Effector CD8-positive, alpha-beta T cell (primary cell): ENCODE results near the gene CLEC1A.
A peak's percentile ranks its signal among the peaks of the same experiment; 100 is the strongest.

Experiments used
- DNase-seq: peaks from one replicate; lab custom pipeline; 2025; lab: John Stamatoyannopoulos, UW
- total RNA-seq, 4 experiments: gene quantifications; one replicate each; lab custom pipeline; 2026; lab: John Stamatoyannopoulos, UW

CLEC1A gene, protein sequence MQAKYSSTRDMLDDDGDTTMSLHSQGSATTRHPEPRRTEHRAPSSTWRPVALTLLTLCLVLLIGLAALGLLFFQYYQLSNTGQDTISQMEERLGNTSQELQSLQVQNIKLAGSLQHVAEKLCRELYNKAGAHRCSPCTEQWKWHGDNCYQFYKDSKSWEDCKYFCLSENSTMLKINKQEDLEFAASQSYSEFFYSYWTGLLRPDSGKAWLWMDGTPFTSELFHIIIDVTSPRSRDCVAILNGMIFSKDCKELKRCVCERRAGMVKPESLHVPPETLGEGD
- total RNA-seq, result 0 reads per million in 4 experiments

DNA sequence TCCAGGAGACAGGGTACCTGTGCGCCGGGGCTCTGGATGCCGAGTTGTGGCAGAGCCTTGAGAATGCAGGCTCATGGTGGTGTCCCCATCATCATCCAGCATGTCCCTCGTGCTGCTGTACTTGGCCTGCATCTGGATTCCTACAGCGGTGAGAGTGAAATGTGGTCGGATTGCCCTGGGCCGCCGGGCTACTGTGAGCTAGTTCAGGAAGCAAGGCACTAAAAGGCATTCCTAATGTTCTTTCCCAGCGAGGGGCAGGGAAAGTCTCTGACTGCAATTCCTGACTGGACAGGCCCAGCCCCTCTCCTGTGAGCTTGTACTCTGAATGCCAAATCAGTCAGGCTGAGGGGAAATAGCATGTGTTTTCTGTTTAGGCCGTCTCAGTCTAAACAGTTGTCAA is at the start of gene CLEC1A:
CLEC1A (minus strand) TSS at position 195 of the 400 bp plus-strand sequence; CDS start at position 132, 63 bp downstream.
- no peak for DNase-seq

DNA sequence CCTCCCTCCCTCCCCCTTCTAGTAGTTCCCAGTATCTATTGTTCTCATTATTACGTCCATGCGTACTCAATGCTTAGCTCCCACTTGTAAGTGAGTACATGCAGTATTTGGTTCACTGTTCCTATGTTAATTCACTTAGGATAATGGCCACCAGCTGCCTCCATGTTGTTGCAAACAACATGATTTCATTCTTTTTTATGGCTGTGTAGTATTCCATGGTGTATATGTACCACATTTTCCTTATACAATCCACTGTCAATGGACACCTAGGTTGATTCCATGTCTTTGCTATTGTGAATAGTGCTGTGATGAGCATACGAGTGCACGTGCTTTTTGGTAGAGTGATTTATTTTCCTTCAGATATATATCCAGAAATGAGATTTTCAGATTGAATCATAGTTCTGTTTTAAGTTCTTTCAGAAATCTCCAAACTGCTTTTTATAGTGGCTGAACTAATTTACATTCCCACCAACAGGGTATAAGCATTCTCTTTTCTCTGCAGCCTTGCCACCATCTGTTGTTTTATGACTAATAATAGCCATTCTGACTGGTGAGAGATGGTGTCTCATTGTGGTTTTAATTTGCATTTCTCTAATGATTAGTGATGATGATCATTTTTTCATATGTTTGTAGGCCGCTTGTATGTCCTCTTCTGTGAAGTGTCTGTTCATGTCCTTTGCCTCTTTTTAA is 49.1 kb upstream of the CLEC1A start:
- DNase-seq, result no peak

DNA sequence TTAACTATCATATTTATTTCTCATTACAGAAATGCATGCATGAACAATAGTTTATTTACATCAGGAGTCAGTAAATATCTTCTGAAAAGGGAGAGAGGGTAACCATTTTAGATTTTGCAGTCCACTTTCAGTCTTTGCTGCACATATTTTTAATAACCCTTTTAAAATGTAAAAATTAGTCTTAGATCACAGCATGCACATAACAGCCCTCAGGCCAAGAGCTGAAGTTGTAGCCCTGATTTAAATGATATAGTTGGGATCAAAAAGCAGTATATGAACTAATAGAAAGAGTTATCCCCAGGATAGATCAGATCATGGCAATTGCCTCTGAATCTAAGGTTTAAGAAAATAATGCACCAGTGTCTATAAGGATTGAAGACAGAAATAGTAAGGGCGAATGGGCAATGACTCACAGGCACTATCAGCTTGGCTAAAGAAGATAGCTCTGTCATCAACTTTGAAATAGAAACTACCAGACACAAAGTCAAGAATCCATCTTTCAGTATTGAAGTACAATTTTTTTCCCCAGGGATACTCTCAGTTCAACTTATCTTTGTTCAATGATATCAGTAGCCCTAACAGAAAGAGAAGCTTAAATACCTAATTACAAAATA is 44.3 kb upstream of the CLEC1A start:
- no peak for DNase-seq

DNA sequence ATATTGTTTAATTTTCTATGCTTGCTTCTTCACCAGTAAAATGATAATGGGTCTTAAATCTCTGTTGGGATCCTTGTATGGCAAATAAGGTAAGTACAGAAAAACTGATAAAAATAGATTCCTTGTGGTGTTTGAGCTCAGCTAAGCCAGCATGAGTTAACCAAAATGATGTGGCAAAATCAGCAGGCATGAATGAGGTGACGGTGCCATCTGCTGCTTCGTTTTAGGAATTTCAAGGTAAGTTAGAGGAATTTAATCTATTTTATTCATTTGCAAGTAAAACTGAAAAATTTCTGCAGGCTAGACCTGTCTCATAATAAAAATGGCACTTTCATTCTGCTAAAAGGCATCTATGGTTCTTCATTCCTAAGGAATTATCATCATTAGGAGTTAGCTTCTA is 41.2 kb upstream of the CLEC1A start:
- peak; percentile 20 for DNase-seq

DNA sequence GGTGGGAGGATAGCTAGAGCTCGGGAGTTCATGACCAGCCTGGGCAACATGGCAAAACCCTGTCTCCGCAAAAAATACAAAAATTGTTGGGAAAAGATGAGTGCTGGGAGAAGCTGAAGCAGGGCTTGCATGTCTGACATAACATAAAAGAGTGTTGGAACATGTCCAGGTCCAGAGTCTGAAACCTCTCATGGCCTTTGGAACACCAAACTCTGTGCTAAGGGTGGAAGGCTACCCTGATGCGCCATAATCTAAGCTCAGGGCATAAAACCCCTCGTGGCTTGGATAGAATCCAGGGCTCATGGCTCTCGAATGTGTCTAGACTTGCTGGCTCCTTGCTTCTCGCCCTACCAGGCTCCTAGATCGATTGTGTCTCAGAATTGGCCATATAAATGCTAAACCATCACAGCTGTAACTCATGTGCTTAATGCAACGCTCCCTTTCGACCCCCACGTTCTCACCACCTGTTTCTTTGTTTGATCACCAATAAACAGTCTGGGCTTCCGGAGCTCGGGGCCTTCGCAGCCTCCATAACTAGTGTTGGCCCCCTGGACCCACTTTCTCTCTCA is 37.9 kb upstream of the CLEC1A start:
- DNase-seq, result no peak

- no peak for DNase-seq
These were observed 36.3 kb upstream of the CLEC1A start for GRCh38 chr12:10135126-10135525.

- DNase-seq, result no peak
These were observed 34.1 kb upstream of the CLEC1A start for GRCh38 chr12:10132850-10133370.

DNA sequence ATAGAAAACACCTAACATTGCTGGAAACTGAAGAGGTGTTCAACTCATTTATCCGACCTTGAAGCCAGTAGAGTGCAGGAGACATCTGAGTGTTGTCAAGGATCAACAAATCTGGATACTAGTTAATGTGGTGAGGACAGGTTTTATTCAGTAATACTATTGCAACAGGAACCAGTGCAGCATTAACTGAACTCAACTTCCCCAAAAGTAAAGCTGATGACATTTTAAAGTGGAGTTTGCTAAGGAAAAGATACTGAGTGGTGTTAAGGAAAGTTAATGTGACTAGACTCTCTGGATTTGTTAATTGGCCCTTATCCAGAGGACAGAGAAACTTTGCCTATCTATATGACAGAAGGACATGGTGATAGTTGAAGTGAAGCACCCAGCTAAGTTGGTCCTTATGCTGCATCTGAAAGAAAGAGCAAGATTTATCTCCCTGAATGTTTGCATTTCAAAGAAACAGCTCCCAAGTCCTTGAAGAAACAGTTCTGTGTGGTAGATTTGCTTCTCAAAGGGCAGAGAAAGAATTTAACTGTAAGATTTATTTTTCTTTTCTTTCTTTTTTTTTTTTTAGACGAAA is 32.4 kb upstream of the CLEC1A start:
- no peak for DNase-seq

DNA sequence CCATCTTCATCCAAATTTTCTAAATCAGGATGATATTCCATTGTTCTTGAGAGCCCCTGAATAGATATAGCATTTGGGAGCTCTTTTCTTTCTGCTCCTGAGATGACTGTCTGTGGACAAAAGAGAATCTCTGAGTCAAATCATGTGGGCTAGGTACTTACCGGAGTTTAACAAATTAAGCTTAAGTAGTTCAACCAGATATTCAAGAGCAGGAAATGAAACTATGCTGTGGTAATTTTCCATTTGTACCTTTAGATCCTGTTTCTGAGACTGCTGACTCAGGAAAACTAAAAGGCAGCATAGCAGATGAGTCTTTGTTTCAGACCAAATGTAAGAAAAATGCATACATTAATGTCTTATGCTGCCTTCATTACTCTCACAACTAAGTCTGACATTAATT is 31.3 kb upstream of the CLEC1A start, which contains the start of gene CLEC7A:
CLEC7A (minus strand) TSS at position 158 of the 400 bp plus-strand sequence; CDS start at position 41, 117 bp downstream.
- DNase-seq, result no peak

- no peak for DNase-seq
These were observed 29.9 kb upstream of the CLEC1A start for GRCh38 chr12:10128687-10129086.

DNA sequence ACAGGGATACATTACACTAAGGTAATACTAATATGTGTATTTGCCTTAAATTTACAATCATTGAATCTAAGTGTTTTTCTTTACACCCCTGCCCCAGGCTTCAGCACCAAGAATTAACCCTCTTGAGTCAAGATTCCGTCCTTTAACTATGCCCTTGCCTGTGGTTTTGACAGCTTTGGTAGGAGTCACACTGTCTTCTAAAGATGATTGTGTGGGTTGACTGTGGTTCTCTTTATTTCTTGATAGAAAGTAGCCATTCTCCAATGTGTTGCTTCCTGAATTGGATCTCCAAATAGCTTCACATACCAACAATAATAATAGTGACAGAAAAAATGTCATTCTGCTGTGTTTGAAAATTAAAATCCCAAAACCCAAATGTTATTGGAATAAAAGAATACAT is 27.6 kb upstream of the CLEC1A start:
- no peak for DNase-seq

GRCh38 chr12:10122689-10123088 is 23.9 kb upstream of the CLEC1A start:
- DNase-seq, result no peak

- no peak for DNase-seq
These were observed 22.5 kb upstream of the CLEC1A start for GRCh38 chr12:10121278-10121677.

- DNase-seq, result no peak
These were observed 20.3 kb upstream of the CLEC1A start for GRCh38 chr12:10119066-10119465.

GRCh38 chr12:10115890-10116289 is 17.1 kb upstream of the CLEC1A start:
- no peak for DNase-seq

- no peak for DNase-seq
These were observed 16.5 kb upstream of the CLEC1A start for GRCh38 chr12:10115311-10115710.

GRCh38 chr12:10113920-10114319 is 15.1 kb upstream of the CLEC1A start:
- DNase-seq, result no peak

DNA sequence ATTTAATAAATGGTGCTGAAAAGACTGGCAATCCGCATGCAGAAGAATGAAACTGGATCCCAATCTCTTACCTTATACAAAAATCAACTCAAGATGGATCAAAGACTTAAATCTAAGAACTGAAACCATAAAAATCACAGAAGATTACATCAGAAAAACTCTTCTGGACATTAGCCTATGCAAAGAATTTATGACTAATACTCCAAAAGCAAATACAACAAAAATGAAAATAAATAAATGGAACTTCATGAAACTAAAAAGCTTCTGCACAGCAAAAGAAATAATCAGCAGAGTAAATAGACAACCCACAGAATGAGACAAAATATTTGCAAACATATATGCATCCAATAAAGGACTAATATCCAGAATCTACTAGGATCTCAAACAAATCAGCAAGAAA is 14.3 kb upstream of the CLEC1A start:
- no peak for DNase-seq

GRCh38 chr12:10111451-10111850 is 12.7 kb upstream of the CLEC1A start:
- DNase-seq, result no peak

GRCh38 chr12:10110256-10110844 is 11.6 kb upstream of the CLEC1A start:
- no peak for DNase-seq

DNA sequence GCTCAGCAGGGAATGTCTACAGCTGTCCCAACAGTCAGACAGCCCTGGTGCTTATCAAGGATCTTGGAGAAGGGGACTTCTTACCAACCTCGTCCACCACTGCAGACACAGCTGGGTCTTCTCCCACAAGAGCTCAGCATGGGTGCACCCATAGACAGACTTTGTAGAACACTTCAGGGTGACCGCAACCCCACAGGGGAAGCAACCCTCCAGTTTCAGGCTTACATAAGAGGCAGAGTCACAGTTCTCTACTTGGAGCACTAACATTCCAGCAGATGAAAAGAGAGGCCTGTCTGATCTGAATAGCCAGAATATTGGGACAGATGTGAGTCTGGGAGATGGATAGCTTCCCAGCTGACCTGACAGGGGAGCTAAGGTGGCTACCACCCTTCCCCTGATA is 3.5 kb upstream of the CLEC1A start:
- no peak for DNase-seq
